GM21447 (cell line): ENCODE results near the gene BCDIN3D.
"Not testable (repeated sequence)": the region's sequence is repeated elsewhere in the genome, so short reads cannot be mapped to it uniquely, and the experiment has no call there.

Experiments
- ATAC-seq: cut with Tn5 transposase; IDR thresholded peaks from one replicate; pipeline ENCODE4 v1.9.1; 2021; ENCODE audit not compliant: unreplicated experiment

BCDIN3D gene, protein sequence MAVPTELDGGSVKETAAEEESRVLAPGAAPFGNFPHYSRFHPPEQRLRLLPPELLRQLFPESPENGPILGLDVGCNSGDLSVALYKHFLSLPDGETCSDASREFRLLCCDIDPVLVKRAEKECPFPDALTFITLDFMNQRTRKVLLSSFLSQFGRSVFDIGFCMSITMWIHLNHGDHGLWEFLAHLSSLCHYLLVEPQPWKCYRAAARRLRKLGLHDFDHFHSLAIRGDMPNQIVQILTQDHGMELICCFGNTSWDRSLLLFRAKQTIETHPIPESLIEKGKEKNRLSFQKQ

DNA sequence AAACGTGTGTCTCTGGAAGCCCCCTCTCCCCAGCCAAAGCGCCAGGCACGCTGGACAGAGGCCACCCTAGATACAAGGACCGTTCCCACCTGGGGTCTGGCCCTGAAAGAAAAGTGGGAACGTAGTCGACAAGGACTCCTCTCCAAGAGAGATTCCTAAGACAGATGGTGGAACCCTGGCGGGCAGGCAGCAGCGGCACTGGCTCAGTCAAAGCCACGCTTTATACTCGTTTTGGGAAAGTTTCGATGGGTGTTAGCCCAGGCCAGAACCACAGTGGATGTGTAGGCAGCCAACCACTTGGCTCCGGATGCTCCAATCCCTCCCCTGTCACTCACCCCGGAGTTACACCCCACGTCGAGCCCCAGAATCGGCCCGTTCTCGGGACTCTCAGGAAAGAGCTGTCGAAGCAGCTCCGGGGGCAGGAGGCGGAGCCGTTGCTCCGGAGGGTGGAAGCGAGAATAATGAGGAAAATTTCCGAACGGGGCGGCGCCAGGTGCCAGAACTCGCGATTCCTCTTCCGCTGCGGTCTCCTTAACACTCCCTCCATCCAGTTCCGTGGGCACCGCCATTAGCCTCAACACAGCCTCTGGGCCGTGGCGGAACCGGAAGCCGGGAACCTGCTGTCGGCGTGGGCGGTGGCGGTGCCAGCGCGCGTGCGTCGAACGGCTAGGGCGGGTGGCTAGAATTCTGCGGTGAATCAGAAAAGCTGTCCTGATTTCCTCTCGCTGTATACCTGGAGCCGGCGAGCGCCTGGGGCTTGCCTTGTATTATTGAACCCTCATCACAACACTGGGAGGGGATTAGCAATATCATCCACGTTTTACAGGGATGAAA, at the start of gene BCDIN3D:
TSS of gene BCDIN3D (minus strand) at position 588 of the 834 bp plus-strand sequence. CDS start at position 569, 19 bp downstream.
- peak; percentile 89 for ATAC-seq

DNA sequence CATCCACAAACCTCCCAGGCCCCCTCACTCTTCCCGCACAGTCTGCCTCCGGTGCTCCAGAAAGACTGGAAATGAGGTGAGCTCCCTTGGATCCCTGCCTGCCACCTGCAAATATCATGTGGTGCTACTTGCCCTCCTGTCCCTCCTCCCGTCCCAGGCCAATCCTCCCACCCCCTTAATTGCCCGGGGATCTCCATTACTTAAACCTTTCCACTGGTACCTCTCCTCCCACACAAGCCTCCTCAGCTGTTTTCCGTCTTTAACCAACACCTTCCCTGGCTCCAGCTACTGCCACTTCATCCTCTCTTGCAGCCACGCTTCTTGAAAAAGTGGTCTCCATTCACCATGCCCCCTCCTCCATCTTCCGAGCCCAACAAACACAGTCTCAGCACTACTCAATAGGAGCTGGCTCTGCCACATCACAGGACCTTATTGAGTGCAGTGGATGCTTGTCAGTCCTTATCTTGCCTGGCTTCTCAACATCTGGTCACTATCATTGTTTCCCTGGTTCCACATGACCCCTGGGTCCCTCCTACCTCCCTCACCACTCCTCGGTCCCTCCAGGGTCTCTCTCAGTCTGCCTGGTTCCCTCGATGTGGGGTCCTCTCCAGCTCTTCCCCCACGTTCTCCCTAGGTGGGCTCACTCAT, 49.3 kb upstream of the BCDIN3D start:
- no peak for ATAC-seq

GRCh38 chr12:49891476-49891875, 48.6 kb upstream of the BCDIN3D start:
- no peak for ATAC-seq

DNA sequence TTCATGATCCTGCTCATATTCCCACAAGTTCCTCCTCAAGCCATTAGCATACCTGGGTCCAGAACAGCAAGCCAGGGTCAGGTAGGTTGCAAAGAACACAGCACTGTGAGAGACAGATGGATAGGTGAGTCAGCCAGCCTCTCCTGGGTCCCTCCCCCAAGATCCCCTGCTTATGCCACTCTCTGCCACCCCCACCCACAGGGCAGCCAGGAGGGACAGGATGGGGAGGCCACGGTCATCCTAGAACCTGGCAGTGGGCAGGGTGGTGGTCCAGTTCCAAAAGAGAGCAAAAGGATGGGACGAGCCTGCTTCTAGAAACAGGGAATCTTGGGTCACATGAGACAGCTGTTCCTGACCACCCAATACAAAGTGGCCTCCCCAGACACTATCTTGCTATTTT, 48.1 kb upstream of the BCDIN3D start:
- ATAC-seq: no peak

DNA sequence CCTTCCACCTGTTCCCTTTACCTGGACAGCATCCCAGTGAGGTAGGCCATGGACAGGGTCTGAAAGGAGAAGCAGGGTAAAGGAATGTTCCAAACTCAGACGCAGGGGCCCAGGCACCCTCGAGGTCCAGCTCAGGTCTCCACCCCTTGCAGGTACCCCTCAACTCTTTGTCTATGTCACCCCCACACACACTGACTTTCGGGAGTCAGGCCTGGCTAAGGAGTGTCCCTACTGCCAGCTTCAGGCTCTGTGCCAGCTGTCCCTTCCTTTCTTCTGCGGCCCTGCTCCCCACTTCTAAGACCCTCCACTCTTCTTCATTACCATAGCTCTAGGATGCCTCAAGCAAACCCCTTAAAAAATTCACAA, 47.2 kb upstream of the BCDIN3D start:
- no peak for ATAC-seq

GRCh38 chr12:49889361-49890095, 46.6 kb upstream of the BCDIN3D start:
- no peak for ATAC-seq

DNA sequence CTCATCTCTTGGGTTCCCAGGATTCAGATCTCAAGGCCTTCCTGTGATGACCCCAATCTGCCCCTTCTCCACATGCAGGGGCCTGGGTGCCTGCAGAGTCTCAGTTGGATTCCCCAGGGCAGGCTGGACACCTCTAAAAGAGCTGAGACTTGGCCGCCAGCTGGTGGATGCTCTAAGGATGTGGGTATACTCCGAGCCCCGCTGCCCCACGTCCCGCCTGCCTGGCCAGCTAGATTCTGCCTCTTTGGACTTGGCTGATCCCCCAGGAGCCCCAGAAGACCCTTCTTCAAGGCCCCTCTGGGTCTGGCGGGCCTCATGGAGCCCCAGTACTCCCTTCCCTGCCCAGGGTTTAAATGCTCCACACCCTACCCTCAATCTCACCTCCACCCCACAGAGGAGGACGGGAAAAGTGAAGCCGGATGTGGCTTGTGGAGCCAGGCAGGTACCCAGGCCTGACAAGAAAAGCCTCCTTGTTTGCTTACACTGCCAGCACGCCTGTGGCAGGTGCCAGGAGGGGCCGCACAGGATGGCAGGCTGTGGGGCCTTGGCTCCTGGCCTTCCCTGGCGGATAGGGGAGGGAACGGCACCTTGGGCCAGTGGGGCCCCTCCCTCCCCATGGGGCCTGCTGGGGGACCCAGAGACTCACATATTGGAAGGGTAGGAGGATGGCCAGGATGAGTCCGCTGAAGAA, 45.7 kb upstream of the BCDIN3D start:
- no peak for ATAC-seq

DNA sequence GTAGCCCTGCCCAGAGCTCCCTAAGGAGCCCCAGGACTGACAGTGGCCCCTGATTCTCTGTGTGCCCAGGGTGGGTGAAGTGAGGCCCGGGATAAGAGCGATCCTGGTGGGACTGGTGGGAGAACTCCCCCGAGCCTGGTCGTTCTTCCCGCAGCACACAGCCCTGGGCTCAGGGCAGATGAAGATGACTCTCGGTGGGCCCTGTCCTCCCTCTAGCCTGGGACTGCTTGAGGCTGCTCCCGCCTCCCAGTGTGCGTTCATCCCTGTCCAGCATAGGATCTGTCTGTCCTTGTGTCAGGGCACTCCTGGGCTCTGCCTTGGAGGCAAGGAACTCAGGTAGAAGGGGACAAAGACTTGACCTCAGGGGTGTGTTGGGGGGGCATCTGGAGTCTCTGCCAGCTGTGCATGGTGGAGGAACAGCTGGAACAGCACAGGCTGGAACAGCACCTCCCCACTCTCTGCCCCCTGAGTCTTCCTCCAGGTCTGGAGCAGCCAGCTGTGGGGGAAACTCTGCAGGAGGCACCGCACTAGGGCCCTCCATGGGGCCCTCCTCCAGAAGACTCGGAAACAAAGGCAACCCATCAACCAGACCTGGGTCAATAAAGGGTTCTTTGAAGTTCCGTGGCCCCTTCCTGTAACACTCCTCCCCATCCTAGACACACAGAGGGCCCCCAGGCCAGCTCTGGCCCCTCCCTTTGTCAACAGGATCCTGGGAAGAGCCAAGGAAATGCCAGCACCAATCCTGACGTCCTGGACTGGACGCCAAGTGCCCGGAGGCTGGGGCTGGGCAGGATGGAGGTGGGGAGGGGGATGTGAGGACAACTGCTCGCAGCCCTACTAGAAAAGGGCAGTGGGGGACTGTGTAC, 44.9 kb upstream of the BCDIN3D start:
- no peak for ATAC-seq

- ATAC-seq: no peak
Measured at GRCh38 chr12:49887091-49887490, 44.2 kb upstream of the BCDIN3D start.

DNA sequence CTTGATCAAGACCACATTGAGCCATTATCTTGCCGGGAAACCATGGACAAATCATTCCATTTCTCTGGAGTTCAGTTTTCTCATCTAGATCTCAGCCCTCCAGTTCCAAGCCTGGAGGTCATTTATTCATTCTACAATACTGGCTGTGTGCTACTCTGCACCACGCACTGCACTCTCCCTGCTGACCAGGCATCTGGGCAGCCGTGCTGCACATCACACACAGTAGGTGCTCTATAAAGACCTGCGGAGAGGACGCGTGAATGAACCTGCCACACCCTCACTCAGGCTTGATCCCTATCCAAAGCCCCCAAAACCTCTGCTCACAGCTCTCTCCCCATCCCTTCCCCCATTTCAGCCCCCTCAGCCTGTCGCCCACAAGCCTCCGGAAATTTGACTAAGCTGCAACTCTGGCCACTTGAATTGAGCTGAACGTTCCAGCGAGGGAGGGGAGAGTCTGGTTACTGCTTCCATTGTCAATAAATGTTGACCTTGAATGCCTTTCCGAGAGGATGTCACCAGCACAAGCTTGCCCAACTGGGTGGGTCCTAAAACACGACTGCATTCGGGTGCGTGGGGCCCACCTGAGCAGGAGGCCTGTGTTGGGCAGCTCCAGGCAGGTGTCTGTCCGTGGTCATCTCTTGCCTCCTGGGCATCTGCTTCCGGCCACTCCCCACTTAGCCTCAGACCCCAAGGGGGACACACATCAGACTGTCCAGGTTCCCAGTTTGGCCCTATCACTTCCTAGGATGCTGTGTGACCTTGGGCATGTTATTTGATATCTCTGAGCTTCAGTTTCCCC, 43.0 kb upstream of the BCDIN3D start:
- ATAC-seq: no peak

DNA sequence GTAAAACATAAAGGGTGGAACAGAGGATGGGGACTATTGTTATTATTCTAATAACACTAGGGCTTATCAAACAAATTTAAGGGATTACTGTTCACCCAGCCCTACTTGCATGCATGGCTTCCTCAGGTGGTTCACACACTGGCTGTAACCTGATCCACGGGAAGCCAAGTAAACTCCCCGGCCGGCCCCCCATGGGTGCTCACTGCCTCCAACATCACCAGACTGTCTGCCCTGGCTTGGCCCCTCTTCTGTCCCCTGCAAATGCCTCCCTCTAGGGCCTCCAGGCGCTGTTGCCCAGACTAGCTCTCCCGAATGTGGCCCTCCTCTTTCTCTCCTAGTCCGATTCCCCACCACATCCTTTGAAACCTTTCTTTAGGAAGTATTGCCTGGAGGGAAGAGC, 42.2 kb upstream of the BCDIN3D start:
- ATAC-seq: no peak

- ATAC-seq: no peak
Measured at GRCh38 chr12:49882851-49883464, 40.1 kb upstream of the BCDIN3D start.

DNA sequence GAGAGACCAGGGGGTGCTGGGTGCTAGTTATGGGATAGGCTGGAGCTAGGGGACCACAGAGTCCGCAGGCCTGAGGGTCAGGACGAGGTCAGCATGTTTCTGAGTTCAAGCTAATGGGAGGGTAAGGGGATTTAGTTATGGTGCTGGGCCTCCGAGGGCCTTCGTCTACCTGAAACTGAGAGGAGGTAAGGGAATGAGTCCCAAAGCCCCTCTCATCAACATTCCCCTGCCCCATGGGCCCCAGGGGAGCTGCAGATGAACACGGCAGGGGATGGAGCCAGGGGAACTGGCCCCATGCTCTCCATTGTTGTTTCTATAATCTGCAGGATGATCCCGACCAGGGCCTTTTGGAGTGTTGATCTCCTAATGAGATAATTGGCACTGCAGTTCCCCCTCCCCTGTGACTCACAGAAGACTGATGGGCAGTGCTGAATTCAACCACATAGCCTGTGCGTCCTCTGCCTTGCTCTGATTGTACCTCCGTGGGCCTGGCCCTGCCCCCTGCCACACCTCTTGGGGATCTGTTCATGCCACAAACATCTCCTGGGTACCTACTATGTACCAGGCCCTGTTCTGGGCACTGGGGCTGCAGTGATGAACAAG, 39.4 kb upstream of the BCDIN3D start:
- no peak for ATAC-seq

- ATAC-seq: no peak
Measured at GRCh38 chr12:49881415-49882247, 38.7 kb upstream of the BCDIN3D start.

GRCh38 chr12:49880756-49881414, 38.0 kb upstream of the BCDIN3D start:
- no peak for ATAC-seq

DNA sequence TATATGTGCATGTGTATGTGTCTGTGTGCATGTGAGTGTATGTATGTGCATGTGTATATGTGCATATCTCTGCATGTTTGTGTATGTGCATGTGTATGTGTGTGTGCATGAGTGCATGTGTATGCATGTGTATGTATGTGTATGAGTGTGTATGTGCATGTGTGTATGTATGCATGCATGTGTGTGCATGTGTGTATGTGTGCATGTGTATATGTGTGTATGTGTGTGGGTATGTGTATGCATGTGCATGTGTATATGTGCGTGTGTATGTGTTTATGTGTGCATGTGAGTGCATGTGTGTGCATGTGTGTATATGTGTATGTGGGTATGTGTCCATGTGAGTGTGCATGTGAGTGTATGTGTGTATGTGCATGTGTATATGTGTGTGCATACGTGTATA, 36.2 kb upstream of the BCDIN3D start:
- not testable (repeated sequence) for ATAC-seq

- no peak for ATAC-seq
Measured at GRCh38 chr12:49878021-49878420, 35.1 kb upstream of the BCDIN3D start.
